Colonic mucosa (tissue), 4 donors: ENCODE results near the gene OGN. TPM values are rescaled to one million over a fixed set of nuclear protein-coding genes. Genes with fewer than 3 reads are reported as not detected.

ENCODE experiments used
- DNase-seq: peaks from one replicate; pipeline ENCODE4 v3.0.0-alpha.2; 2020
- H3K27ac ChIP-seq: fragments of 200-600 bp; one replicate; pipeline ENCODE4 v1.8.0; 2021
- H3K27me3 ChIP-seq: fragments of 200-600 bp; one replicate; pipeline ENCODE4 v1.8.0; 2021
- H3K36me3 ChIP-seq: fragments of 200-600 bp; one replicate; pipeline ENCODE4 v1.8.0; 2021
- H3K4me1 ChIP-seq: fragments of 200-600 bp; one replicate; pipeline ENCODE4 v1.8.0; 2021; ENCODE audit warnings: mild to moderate bottlenecking
- H3K4me3 ChIP-seq: fragments of 200-600 bp; one replicate; pipeline ENCODE4 v1.8.0; 2021
- H3K9ac ChIP-seq, 2 donors: one replicate each; pipeline ENCODE4 v1.7.0; 2013; ENCODE audit warnings: control low read depth in 2 of 2, low read depth in 2 of 2, low read length in 2 of 2
- H3K9me3 ChIP-seq: fragments of 200-600 bp; one replicate; pipeline ENCODE4 v1.8.0; 2021
- CTCF ChIP-seq: fragments of 200-600 bp; IDR thresholded peaks from one replicate; pipeline ENCODE4 v1.8.0; 2022; ENCODE audit warnings: antibody characterized with exemption, mild to moderate bottlenecking
- intact Hi-C: fragments of 100-400 bp; cut with DNase I; formaldehyde crosslinking; loops from one replicate; pipeline ENCODE4 v1.14.1; 2022
- total RNA-seq, 2 donors: library from RNA; stranded (reverse); fragmentation: NEBNext Ultra II Directional in 1 of 2; extraction: Animal tissue kit (Norgen Biotek cat#: 25700) in 1 of 2; gene quantifications; one replicate each; pipeline ENCODE4 v1.2.1, GENCODE V29; 2021
- donor health status: healthy.
- donor health status: DM: no; HTN: no; CAD: no.
- donor health status: DM: no; HTN: no; CAD: no.

Gene OGN
- total RNA-seq, 2 donors from 2014 or later = 3.2 to 13.9 TPM

DNA sequence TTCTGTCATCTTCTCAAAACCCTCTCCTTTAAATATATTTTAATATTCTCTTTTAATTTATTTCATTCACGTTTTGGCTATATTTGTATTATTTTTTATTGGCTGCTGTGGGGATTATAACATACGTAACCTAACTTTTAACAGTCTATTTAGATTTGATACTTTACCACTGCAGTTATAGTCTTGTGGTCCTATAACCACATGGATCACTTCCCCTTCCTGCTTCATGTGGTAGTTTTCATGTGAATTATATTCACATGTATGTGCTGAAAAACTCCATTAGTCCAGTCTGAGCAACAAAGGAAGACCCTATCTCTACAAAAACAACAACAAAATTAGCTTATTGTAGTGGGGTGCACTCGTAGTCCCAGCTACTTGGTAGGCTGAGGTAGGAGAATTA, 44.3 kb downstream of the OGN start:
- no peak overlapping the region for H3K4me3 ChIP-seq
- DNase-seq = no peak
- no peaks in the 10 kb centered on the region for H3K36me3 ChIP-seq
- no peak overlapping the region for H3K9ac ChIP-seq
- H3K9me3 ChIP-seq = no peaks in the 10 kb centered on the region
- H3K4me1 ChIP-seq = no peaks in the 10 kb centered on the region
- intact Hi-C loops = no loop called here
- H3K27me3 ChIP-seq = no peaks in the 10 kb centered on the region
- H3K27ac ChIP-seq = no peak overlapping the region
- TF ChIP-seq CTCF = no peak

GRCh38 chr9:92359394-92359995, 44.9 kb downstream of the OGN start:
- DNase-seq = no peak
- H3K9ac ChIP-seq = no peak overlapping the region
- TF ChIP-seq CTCF = no peak
- H3K27ac ChIP-seq = no peak overlapping the region
- no peaks in the 10 kb centered on the region for H3K4me1 ChIP-seq
- no peak overlapping the region for H3K4me3 ChIP-seq
- no peaks in the 10 kb centered on the region for H3K27me3 ChIP-seq
- H3K9me3 ChIP-seq = no peaks in the 10 kb centered on the region
- H3K36me3 ChIP-seq = no peaks in the 10 kb centered on the region
- intact Hi-C loops = no loop called here

DNA sequence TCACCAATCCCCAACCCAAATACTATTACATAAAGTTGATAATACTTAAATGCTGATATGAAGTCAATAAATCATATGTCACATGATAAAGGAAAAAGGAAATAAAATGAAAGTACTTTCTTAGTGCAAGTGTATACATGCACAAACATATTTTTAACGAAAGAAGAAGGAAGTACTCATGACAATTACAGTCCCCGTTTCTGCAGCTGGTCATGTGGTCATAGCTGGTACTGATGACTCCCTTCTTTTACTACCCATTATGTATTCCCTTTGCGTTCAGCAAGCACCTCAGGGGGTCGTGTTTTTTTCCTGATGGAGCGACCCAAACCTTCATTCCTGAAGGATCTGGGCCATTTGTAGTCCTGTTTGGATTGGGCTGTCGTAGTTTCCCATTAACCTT, 51.3 kb downstream of the OGN start:
- DNase-seq = no peak
- Histone ChIP-seq H3K4me3 (no peak overlapping the region), H3K9me3 (no peaks in the 10 kb centered on the region), H3K27ac (no peak overlapping the region), H3K36me3 (no peaks in the 10 kb centered on the region), H3K9ac (no peak overlapping the region), H3K4me1 (peaks cover 6% of the 10 kb centered on the region), H3K27me3 (no peaks in the 10 kb centered on the region)
- TF ChIP-seq CTCF = no peak
- intact Hi-C loops = no loop called here

DNA sequence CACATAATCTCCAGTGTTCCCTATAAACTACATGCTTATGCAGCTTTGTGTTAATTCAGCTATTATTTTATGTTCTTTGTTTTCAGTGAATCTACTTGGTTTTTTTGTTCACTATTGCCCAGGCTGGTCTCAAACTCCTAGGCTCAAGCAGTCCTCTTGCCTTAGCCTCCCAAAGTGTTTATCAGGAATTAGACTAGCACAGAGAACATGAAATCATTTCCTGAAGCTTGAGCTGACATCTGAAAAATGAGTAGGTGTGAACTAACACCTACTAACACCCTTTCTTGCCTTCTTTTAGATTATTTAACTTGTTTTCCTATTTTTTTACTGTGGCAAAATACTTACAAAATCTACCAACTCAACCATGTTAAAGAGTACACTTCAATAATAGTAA, 53.6 kb downstream of the OGN start:
- Histone ChIP-seq H3K27me3 (no peaks in the 10 kb centered on the region), H3K9ac (no peak overlapping the region), H3K9me3 (no peaks in the 10 kb centered on the region), H3K27ac (peak overlapping the region; percentile 53), H3K36me3 (no peaks in the 10 kb centered on the region), H3K4me3 (no peak overlapping the region), H3K4me1 (peaks cover 6% of the 10 kb centered on the region)
- no peak for TF ChIP-seq CTCF
- intact Hi-C loops = no loop called here
- no peak for DNase-seq

DNA sequence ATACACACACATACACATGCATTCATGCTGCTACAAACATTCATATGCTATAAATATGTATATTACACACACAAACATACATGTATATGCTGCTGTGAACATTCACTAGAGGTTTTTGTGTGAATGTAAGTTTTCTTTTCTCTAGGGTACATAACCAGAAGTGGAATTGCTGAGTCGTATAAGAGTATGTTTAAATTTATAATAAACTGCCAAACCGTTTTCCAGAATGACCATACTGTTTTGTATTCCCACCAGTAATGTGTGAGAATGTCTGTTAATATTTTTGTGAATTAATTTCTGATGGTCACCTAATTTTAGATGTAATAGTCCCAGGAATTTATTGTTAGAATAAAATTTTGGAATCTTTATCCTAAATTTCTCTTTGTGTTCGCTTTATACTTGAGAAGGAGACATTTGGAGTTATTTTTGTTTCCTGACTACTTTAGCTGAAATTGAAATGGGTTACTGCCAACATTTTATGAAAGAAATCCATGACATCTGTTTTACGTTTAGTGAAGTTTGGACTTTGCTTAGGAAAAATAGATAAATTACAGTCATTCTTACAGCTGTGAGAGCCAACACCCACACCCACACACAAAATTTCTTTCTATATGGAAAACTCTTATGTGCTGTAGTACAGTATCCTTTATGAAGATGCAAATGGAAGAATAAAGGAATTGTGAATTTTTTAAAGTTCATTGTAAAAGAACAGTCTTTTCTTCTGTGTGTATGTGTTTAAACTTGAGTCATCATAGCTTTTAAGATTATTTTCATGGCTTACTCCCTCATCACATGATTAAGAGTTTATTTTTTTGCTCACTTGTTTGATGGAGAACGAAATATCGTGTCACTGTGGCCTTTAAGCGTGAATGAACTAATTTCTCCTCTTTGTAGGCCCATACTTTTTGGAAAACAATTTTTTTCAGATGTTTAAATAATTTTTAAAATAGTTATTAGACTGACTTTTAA, 54.3 kb downstream of the OGN start:
- peaks cover 6% of the 10 kb centered on the region for H3K4me1 ChIP-seq
- H3K9ac ChIP-seq = no peak overlapping the region
- H3K36me3 ChIP-seq = no peaks in the 10 kb centered on the region
- intact Hi-C loops = loop anchor here (10.0 kb wide), 1 partner anchor 285 kb away; no protein-coding TSS in a partner anchor
- no peaks in the 10 kb centered on the region for H3K27me3 ChIP-seq
- peak overlapping the region; percentile 53 for H3K27ac ChIP-seq
- H3K9me3 ChIP-seq = no peaks in the 10 kb centered on the region
- no peak overlapping the region for H3K4me3 ChIP-seq
- DNase-seq = no peak
- TF ChIP-seq CTCF = no peak
